Fibroblast of mammary gland (primary cell): ENCODE results near the gene SLC22A6.

Experiments
- DNase-seq: peaks from one replicate; pipeline ENCODE4 v3.0.0-alpha.2; 2010; ENCODE audit warnings: low read depth
- H3K4me3 ChIP-seq: 2 replicates; pipeline ENCODE4 v1.5.1; 2011; ENCODE audit warnings: low read depth, mild to moderate bottlenecking, low read length, moderate library complexity; ENCODE audit not compliant: control insufficient read depth
- CTCF ChIP-seq: conservative IDR thresholded peaks from 2 replicates; pipeline ENCODE4 v1.5.1; 2011; ENCODE audit warnings: low read depth, low read length, inconsistent platforms; ENCODE audit not compliant: control insufficient read depth, insufficient read depth

The SLC22A6 gene

GRCh38 chr11:62974848-62975522 is 9.8 kb downstream of the SLC22A6 start:
- TF ChIP-seq CTCF: peak; percentile 21
- no peak overlapping the region for H3K4me3 ChIP-seq
- no peak for DNase-seq

- no peak for TF ChIP-seq CTCF
- no peak for DNase-seq
- H3K4me3 ChIP-seq: no peak overlapping the region
These were observed 19.2 kb downstream of the SLC22A6 start for GRCh38 chr11:62965574-62965973.

GRCh38 chr11:62962391-62962790 is 22.4 kb downstream of the SLC22A6 start:
- TF ChIP-seq CTCF: no peak
- no peak for DNase-seq
- H3K4me3 ChIP-seq: no peak overlapping the region

GRCh38 chr11:62961017-62961570 is 23.7 kb downstream of the SLC22A6 start:
- no peak overlapping the region for H3K4me3 ChIP-seq
- TF ChIP-seq CTCF: no peak
- no peak for DNase-seq

GRCh38 chr11:62959422-62959980 is 25.3 kb downstream of the SLC22A6 start:
- TF ChIP-seq CTCF: no peak
- no peak overlapping the region for H3K4me3 ChIP-seq
- no peak for DNase-seq

GRCh38 chr11:62958547-62959421 is 26.0 kb downstream of the SLC22A6 start:
- no peak for TF ChIP-seq CTCF
- H3K4me3 ChIP-seq: no peak overlapping the region
- peak; percentile 55 for DNase-seq
